Endothelial cell (in vitro differentiated cells): ENCODE measurements around the gene ZNF512B. TPM values are rescaled to one million over a fixed set of nuclear protein-coding genes. Genes with fewer than 3 reads are reported as not detected.

Experiments
- DNase-seq: peaks from one replicate; pipeline ENCODE4 v3.0.0; 2021; ENCODE audit warnings: low spot score
- H3K27ac Mint-ChIP-seq: one replicate; pipeline ENCODE4 v1.8.0; 2021; ENCODE audit warnings: mixed read lengths, inconsistent platforms; ENCODE audit not compliant: unreplicated experiment
- H3K27me3 Mint-ChIP-seq: one replicate; pipeline ENCODE4 v1.8.0; 2021; ENCODE audit warnings: mild to moderate bottlenecking, moderate library complexity, mixed read lengths, inconsistent platforms; ENCODE audit not compliant: unreplicated experiment
- H3K36me3 Mint-ChIP-seq: one replicate; pipeline ENCODE4 v1.8.0; 2021; ENCODE audit warnings: mild to moderate bottlenecking, low read depth, mixed read lengths, inconsistent platforms; ENCODE audit not compliant: unreplicated experiment
- H3K4me1 Mint-ChIP-seq: one replicate; pipeline ENCODE4 v1.8.0; 2021; ENCODE audit warnings: mild to moderate bottlenecking, mixed read lengths, inconsistent platforms; ENCODE audit not compliant: unreplicated experiment
- H3K4me3 Mint-ChIP-seq: one replicate; pipeline ENCODE4 v1.8.0; 2021; ENCODE audit warnings: mild to moderate bottlenecking, mixed read lengths, inconsistent platforms; ENCODE audit not compliant: unreplicated experiment
- H3K9me3 Mint-ChIP-seq: one replicate; pipeline ENCODE4 v1.8.0; 2021; ENCODE audit warnings: mixed read lengths, inconsistent platforms; ENCODE audit not compliant: unreplicated experiment
- CTCF ChIP-seq: fragments of 200-600 bp; sonication (generic); IDR thresholded peaks from one replicate; pipeline ENCODE4 v1.5.0; 2021; ENCODE audit warnings: antibody characterized with exemption; ENCODE audit not compliant: unreplicated experiment
- total RNA-seq: library from RNA; stranded (reverse); fragmentation: NEBNext Ultra II Directional; extraction: Animal tissue kit (Norgen Biotek cat#: 25700); gene quantifications from one replicate; pipeline ENCODE4 v1.2.1, GENCODE V29; 2021; ENCODE audit not compliant: unreplicated experiment

ZNF512B gene
- total RNA-seq, 1 donor from 2014 or later: 40.8 TPM

DNA sequence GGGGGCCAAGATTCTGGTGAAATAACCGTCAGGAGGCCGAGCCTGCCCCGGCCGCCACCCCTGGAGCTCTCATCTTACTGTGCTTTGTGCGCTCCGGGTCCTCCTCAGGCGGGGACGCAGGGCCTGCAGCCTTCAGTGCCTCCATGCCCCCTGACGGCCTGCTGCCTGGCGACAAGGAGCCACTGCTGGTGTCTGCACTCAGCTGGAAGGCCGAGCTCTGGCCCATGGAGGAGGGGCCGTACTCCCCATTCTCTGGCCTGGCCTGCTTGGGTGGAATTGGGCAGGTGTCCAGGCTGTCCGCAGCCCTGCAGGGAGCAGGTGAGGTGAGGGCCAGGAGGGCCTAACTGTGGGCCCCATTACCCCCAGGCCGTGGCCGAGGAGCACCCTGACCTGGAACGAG lies 5.3 kb downstream of the ZNF512B start:
- no peak for DNase-seq
- H3K36me3 Mint-ChIP-seq: peaks cover 9% of the 10 kb centered on the region
- peaks cover 2% of the 10 kb centered on the region for H3K27me3 Mint-ChIP-seq
- no peaks in the 10 kb centered on the region for H3K9me3 Mint-ChIP-seq
- H3K27ac Mint-ChIP-seq: no peak overlapping the region
- H3K4me1 Mint-ChIP-seq: peaks cover 3% of the 10 kb centered on the region
- TF ChIP-seq CTCF: no peak
- H3K4me3 Mint-ChIP-seq: no peak overlapping the region

GRCh38 chr20:63963784-63964301 lies 5.9 kb downstream of the ZNF512B start:
- peaks cover 9% of the 10 kb centered on the region for H3K36me3 Mint-ChIP-seq
- no peak for DNase-seq
- no peaks in the 10 kb centered on the region for H3K9me3 Mint-ChIP-seq
- H3K4me3 Mint-ChIP-seq: no peak overlapping the region
- no peak for TF ChIP-seq CTCF
- H3K27me3 Mint-ChIP-seq: peaks cover 2% of the 10 kb centered on the region
- H3K4me1 Mint-ChIP-seq: peaks cover 1% of the 10 kb centered on the region
- no peak overlapping the region for H3K27ac Mint-ChIP-seq

DNA sequence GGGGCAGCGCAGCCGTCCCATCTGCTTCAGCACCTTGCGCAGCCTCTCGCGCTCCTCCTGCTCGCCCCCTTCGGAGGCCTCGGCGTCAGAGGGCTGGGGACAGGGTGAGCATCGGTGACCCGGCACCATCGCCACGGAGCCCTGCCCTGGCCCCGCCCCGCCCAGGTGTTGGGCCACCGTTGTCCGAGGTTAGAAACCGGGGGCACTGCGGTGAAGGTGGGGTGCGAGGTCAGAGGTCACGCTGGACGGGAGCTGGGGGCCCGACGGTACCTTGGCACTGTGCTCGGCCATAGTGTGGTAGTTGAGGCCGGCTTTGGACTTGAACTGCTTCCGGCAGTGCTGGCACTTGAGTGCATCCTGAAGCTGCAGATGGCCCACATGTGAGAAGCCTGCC lies 6.4 kb downstream of the ZNF512B start:
- Mint-ChIP-seq H3K9me3 (no peaks in the 10 kb centered on the region), H3K27ac (no peak overlapping the region), H3K4me3 (no peak overlapping the region), H3K4me1 (no peaks in the 10 kb centered on the region), H3K27me3 (peaks cover 2% of the 10 kb centered on the region), H3K36me3 (peaks cover 9% of the 10 kb centered on the region)
- no peak for DNase-seq
- no peak for TF ChIP-seq CTCF

- no peak for DNase-seq
- Mint-ChIP-seq H3K27me3 (peaks cover 2% of the 10 kb centered on the region), H3K4me3 (no peak overlapping the region), H3K36me3 (peaks cover 9% of the 10 kb centered on the region), H3K4me1 (no peaks in the 10 kb centered on the region), H3K9me3 (no peaks in the 10 kb centered on the region), H3K27ac (no peak overlapping the region)
- no peak for TF ChIP-seq CTCF
These were observed 7.0 kb downstream of the ZNF512B start for GRCh38 chr20:63962426-63963347.
